Suprapubic skin (tissue), 3 donors: ENCODE measurements around the gene PKM.

Experiments
- CTCF ChIP-seq, 2 donors: fragments of 200-600 bp in 1 of 2; fragments of 450-650 bp in 1 of 2; sonication (generic) in 1 of 2; IDR thresholded peaks; one replicate each; pipeline ENCODE4 v1.5.1; 2016 to 2019; ENCODE audit warnings: antibody characterized with exemption in 2 of 2, mild to moderate bottlenecking in 1 of 2, moderate library complexity in 1 of 2
- POLR2A ChIP-seq, 2 donors: fragments of 450-650 bp; IDR thresholded peaks; one replicate each; pipeline ENCODE4 v1.6.1; 2017; ENCODE audit warnings: antibody characterized with exemption in 2 of 2, mild to moderate bottlenecking in 2 of 2, moderate library complexity in 2 of 2

GRCh38 chr15:72182244-72182643, 48.7 kb downstream of the PKM start:
- TF ChIP-seq POLR2A (IDR thresholded peaks at IDR 0.05) (no peak), CTCF (IDR thresholded peaks at IDR 0.05) (no peak)
